ENCODE results near the gene LGR4. TPM values are rescaled to one million over a fixed set of nuclear protein-coding genes. Genes with fewer than 3 reads are reported as not detected.
A peak's percentile ranks its signal among the peaks of the same experiment; 100 is the strongest.

LGR4 gene
- total and polyA plus RNA-seq, 9 of the 15 experiments (the other 6 are each of a cell fraction or from before 2014, with no cell fraction given) = 0.94 to 10.1 (median 5.8) TPM

GRCh38 chr11:27372164-27372563, 100.4 kb downstream of the LGR4 start (continued):
- TF ChIP-seq MYBL2 (IDR thresholded peaks at IDR 0.05; ENCODE audit: low read depth) (peak; percentile 48; the same call in 1 of the 2 replicates), MYBL2 (CRISPR knock-in tag; IDR thresholded peaks at IDR 0.05; ENCODE audit: borderline replicate concordance) (no peak), ZNF707 (CRISPR knock-in tag; conservative IDR thresholded peaks at IDR 0.05) (no peak), NR4A1 (CRISPR knock-in tag; IDR thresholded peaks at IDR 0.05) (no peak), NR4A1 (tag; IDR thresholded peaks at IDR 0.05) (0 out of 2 replicates have a peak, but pooled peaks have one; percentile 43), ZNF318 (IDR thresholded peaks at IDR 0.05; ENCODE audit: borderline replicate concordance in 1 of 2, low read depth in 1 of 2) (no peak), SRSF7 (optimal IDR thresholded peaks at IDR 0.05; ENCODE audit: low read depth, low read length) (no peak), ZBTB12 (CRISPR knock-in tag; IDR thresholded peaks at IDR 0.05) (no peak), SNIP1 (IDR thresholded peaks at IDR 0.05; ENCODE audit: low read depth) (no peak), NCOA4 (IDR thresholded peaks at IDR 0.05; ENCODE audit: partially characterized antibody) (no peak), THRAP3 (IDR thresholded peaks at IDR 0.05; ENCODE audit: borderline replicate concordance) (no peak), YY1 (IDR thresholded peaks at IDR 0.05; ENCODE audit: borderline replicate concordance in 1 of 3, control insufficient read depth in 1 of 3, extremely low read depth in 1 of 3, insufficient read depth in 3 of 3, insufficient read length in 1 of 3, insufficient replicate concordance in 2 of 3, low read depth in 1 of 3, low read length in 2 of 3) (no peak), EZH2 (IDR thresholded peaks at IDR 0.05; ENCODE audit: borderline replicate concordance, low read depth, low read length) (no peak), SIN3A (IDR thresholded peaks at IDR 0.05; ENCODE audit: borderline replicate concordance in 2 of 2, control insufficient read depth in 1 of 2, low read depth in 2 of 2, low read length in 2 of 2) (no peak), E2F1 (CRISPR knock-in tag; IDR thresholded peaks at IDR 0.05) (no peak), ZNF253 (CRISPR knock-in tag; conservative IDR thresholded peaks at IDR 0.05) (no peak), HDAC1 (IDR thresholded peaks at IDR 0.05) (peak in 1 of 2 experiments; percentile 55; a peak in 2 of 4 replicates)
